H9 (cell line): ENCODE results near the gene MDGA2. TPM values are rescaled to one million over a fixed set of nuclear protein-coding genes. Genes with fewer than 3 reads are reported as not detected.

Experiments used
- DNase-seq: peaks from one replicate; pipeline ENCODE4 v3.0.0-alpha.2; 2017
- H2AFZ ChIP-seq: one replicate; pipeline ENCODE4 v1.6.1; 2013; ENCODE audit warnings: mild to moderate bottlenecking, low read length, control low read depth, moderate library complexity
- H2AK5ac ChIP-seq: 2 replicates; pipeline ENCODE4 v1.6.1; 2013; ENCODE audit warnings: low read length, control low read depth, mixed read lengths; ENCODE audit not compliant: insufficient read length
- H2BK120ac ChIP-seq: one replicate; pipeline ENCODE4 v1.6.1; 2013; ENCODE audit warnings: low read depth, mild to moderate bottlenecking, low read length, control low read depth, inconsistent platforms; ENCODE audit not compliant: poor library complexity, severe bottlenecking
- H2BK12ac ChIP-seq: 2 replicates; pipeline ENCODE4 v1.6.1; 2013; ENCODE audit warnings: low read length, control low read depth, mixed read lengths, low read depth; ENCODE audit not compliant: insufficient read length
- H2BK15ac ChIP-seq: 2 replicates; pipeline ENCODE4 v1.6.1; 2013; ENCODE audit warnings: low read depth, low read length, control low read depth
- H2BK20ac ChIP-seq: one replicate; pipeline ENCODE4 v1.6.1; 2013; ENCODE audit warnings: low read depth, mild to moderate bottlenecking, low read length, control low read depth, inconsistent platforms; ENCODE audit not compliant: poor library complexity, severe bottlenecking
- H2BK5ac ChIP-seq: 2 replicates; pipeline ENCODE4 v1.6.1; 2013; ENCODE audit warnings: low read length, control low read depth, mixed read lengths; ENCODE audit not compliant: insufficient read length
- H3K14ac ChIP-seq: 2 replicates; pipeline ENCODE4 v1.6.1; 2013; ENCODE audit warnings: low read length, control low read depth; ENCODE audit not compliant: insufficient read depth
- H3K18ac ChIP-seq: 2 replicates; pipeline ENCODE4 v1.6.1; 2013; ENCODE audit warnings: low read depth, mild to moderate bottlenecking, mixed read lengths, low read length, control low read depth; ENCODE audit not compliant: insufficient read length
- H3K23ac ChIP-seq: 2 replicates; pipeline ENCODE4 v1.6.1; 2013; ENCODE audit warnings: low read length, control low read depth, mixed read lengths, low read depth; ENCODE audit not compliant: insufficient read length
- H3K23me2 ChIP-seq: 2 replicates; pipeline ENCODE4 v1.6.1; 2013; ENCODE audit warnings: low read depth, mild to moderate bottlenecking, mixed read lengths, low read length, control low read depth; ENCODE audit not compliant: insufficient read length, poor library complexity, severe bottlenecking
- H3K27ac ChIP-seq: 2 replicates; pipeline ENCODE4 v1.5.1; 2013; ENCODE audit warnings: low read length, control low read depth, mixed read lengths, low read depth; ENCODE audit not compliant: insufficient read length
- H3K27me3 ChIP-seq: 2 replicates; pipeline ENCODE4 v1.6.1; 2013; ENCODE audit warnings: low read length, control low read depth, inconsistent platforms; ENCODE audit not compliant: insufficient read depth
- H3K4ac ChIP-seq: 2 replicates; pipeline ENCODE4 v1.6.1; 2013; ENCODE audit warnings: low read depth, mild to moderate bottlenecking, control low read depth, inconsistent platforms, low read length, moderate library complexity
- H3K4me1 ChIP-seq: 2 replicates; pipeline ENCODE4 v1.6.1; 2013; ENCODE audit warnings: low read length, control low read depth, inconsistent platforms; ENCODE audit not compliant: insufficient read depth
- H3K4me2 ChIP-seq: 2 replicates; pipeline ENCODE4 v1.6.1; 2013; ENCODE audit warnings: low read length, control low read depth, mixed read lengths; ENCODE audit not compliant: insufficient read length, insufficient read depth
- H3K56ac ChIP-seq: 2 replicates; pipeline ENCODE4 v1.6.1; 2013; ENCODE audit warnings: low read depth, mild to moderate bottlenecking, mixed read lengths, low read length, control low read depth; ENCODE audit not compliant: insufficient read length
- H3K79me1 ChIP-seq: 2 replicates; pipeline ENCODE4 v1.6.1; 2013; ENCODE audit warnings: low read depth, mild to moderate bottlenecking, moderate library complexity, low read length, control low read depth, inconsistent platforms; ENCODE audit not compliant: insufficient read depth, poor library complexity, severe bottlenecking
- H3K79me2 ChIP-seq: 2 replicates; pipeline ENCODE4 v1.6.1; 2013; ENCODE audit warnings: low read length, control low read depth, inconsistent platforms; ENCODE audit not compliant: insufficient read depth
- H3K9ac ChIP-seq: 2 replicates; pipeline ENCODE4 v1.6.1; 2013; ENCODE audit warnings: low read length, control low read depth, mixed read lengths; ENCODE audit not compliant: insufficient read length; ENCODE audit errors: extremely low read depth
- H3K9me3 ChIP-seq: one replicate; pipeline ENCODE4 v1.6.1; 2013; ENCODE audit warnings: low read depth, low read length, inconsistent platforms; ENCODE audit not compliant: control insufficient read depth
- H3T11ph ChIP-seq: one replicate; pipeline ENCODE4 v1.6.1; 2013; ENCODE audit warnings: mild to moderate bottlenecking, low read length, control low read depth, inconsistent platforms
- H4K20me1 ChIP-seq: one replicate; pipeline ENCODE4 v1.6.1; 2013; ENCODE audit not compliant: control insufficient read depth, insufficient read length, insufficient read depth
- H4K5ac ChIP-seq: 2 replicates; pipeline ENCODE4 v1.6.1; 2013; ENCODE audit warnings: low read depth, mild to moderate bottlenecking, mixed read lengths, low read length, control low read depth; ENCODE audit not compliant: insufficient read length
- H4K8ac ChIP-seq: replicated peaks from 2 replicates; pipeline ENCODE4 v1.6.1; 2013; ENCODE audit warnings: low read length, control low read depth, mixed read lengths, low read depth; ENCODE audit not compliant: insufficient read length
- H4K91ac ChIP-seq: 2 replicates; pipeline ENCODE4 v1.6.1; 2013; ENCODE audit warnings: low read depth, mild to moderate bottlenecking, moderate library complexity, mixed read lengths, low read length, control low read depth; ENCODE audit not compliant: insufficient read length
- H3K27ac Mint-ChIP-seq, 3 experiments: 2 replicates in 2 of 3; 3 replicates in 1 of 3; pipeline ENCODE4 v1.8.0; 2020 to 2021; ENCODE audit warnings: mixed read lengths in 3 of 3, mild to moderate bottlenecking in 1 of 3, moderate library complexity in 1 of 3
- H3K27me3 Mint-ChIP-seq: 2 replicates; pipeline ENCODE4 v1.8.0; 2021; ENCODE audit warnings: low read depth, mild to moderate bottlenecking, moderate library complexity, mixed read lengths
- H3K36me3 Mint-ChIP-seq, 3 experiments: 2 replicates in 2 of 3; 3 replicates in 1 of 3; pipeline ENCODE4 v1.8.0; 2020 to 2021; ENCODE audit warnings: low read depth in 3 of 3, mixed read lengths in 3 of 3; ENCODE audit not compliant: insufficient read depth in 1 of 3
- H3K4me1 Mint-ChIP-seq, 2 experiments: 2 replicates each; pipeline ENCODE4 v1.8.0; 2020; ENCODE audit warnings: mixed read lengths in 2 of 2
- H3K4me3 Mint-ChIP-seq, 2 experiments: 2 replicates in 1 of 2; 3 replicates in 1 of 2; pipeline ENCODE4 v1.8.0; 2020 to 2021; ENCODE audit warnings: mild to moderate bottlenecking in 2 of 2, mixed read lengths in 2 of 2, moderate library complexity in 1 of 2
- H3K9me3 Mint-ChIP-seq, 2 experiments: 2 replicates in 1 of 2; 3 replicates in 1 of 2; pipeline ENCODE4 v1.8.0; 2020; ENCODE audit warnings: mild to moderate bottlenecking in 2 of 2, mixed read lengths in 2 of 2, moderate library complexity in 1 of 2
- WGBS: extraction: QIAGEN DNeasy Blood & Tissue Kit; methylation state at CpG from one replicate; pipeline ENCODE4 v1.1.7; 2013; ENCODE audit warnings: missing lambda C conversion rate, low lambda C conversion rate, mixed read lengths; ENCODE audit not compliant: insufficient read length; ENCODE audit errors: extremely low coverage; 5-methylcytosine and 5-hydroxymethylcytosine counted together
- total RNA-seq: library from RNA; stranded (reverse); gene quantifications from 2 replicates; pipeline ENCODE4 v1.2.1, GENCODE V29; 2021
- TF ChIP-seq, protein P1 (sequence below): fragments of 200-600 bp; sonication (generic); conservative IDR thresholded peaks from 3 replicates; pipeline ENCODE4 v1.8.0; 2021; ENCODE audit warnings: antibody characterized with exemption, mild to moderate bottlenecking

The MDGA2 gene
- total RNA-seq, 1 experiment from 2014 or later = 1.9 TPM

DNA sequence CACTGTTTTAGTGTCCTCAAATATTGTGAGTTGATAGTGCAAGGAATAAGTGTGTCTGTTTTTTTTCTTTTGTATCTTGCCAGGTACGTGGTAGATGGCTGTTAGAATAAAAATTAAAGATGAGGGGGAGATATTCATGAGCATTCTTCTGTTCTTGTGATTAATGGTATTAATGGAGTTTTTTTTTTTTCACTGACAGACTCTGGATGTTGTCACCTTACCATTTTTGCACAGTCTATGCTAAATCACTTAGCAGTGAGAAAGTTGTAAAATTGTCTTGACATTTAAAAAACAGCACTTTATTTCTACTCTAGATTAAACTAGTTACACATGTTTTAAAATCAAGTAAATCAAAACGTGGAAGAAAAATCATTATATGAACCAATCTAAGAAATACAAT lies 204.3 kb downstream of the MDGA2 start:
- no peaks in the 10 kb centered on the region for H3K27me3 Mint-ChIP-seq
- Histone ChIP-seq H4K20me1 (no peaks in the 10 kb centered on the region), H3K79me1 (no peaks in the 10 kb centered on the region), H3K18ac (no peak overlapping the region), H3K56ac (no peak overlapping the region), H3K23me2 (no peaks in the 10 kb centered on the region), H2BK12ac (no peak overlapping the region), H3K27ac (no peak overlapping the region), H4K8ac (no peak overlapping the region), H4K5ac (no peak overlapping the region), H2BK20ac (no peak overlapping the region), H3K79me2 (no peaks in the 10 kb centered on the region), H2BK15ac (no peak overlapping the region), H2AFZ (no peak overlapping the region), H4K91ac (no peak overlapping the region), H2BK5ac (no peak overlapping the region), H3K27me3 (no peaks in the 10 kb centered on the region), H3K14ac (no peak overlapping the region), H3K9me3 (no peaks in the 10 kb centered on the region), H2AK5ac (no peak overlapping the region), H3K4ac (no peak overlapping the region), H3K4me2 (no peak overlapping the region), H2BK120ac (no peak overlapping the region), H3K23ac (no peak overlapping the region), H3T11ph (no peak overlapping the region), H3K9ac (no peak overlapping the region), H3K4me1 (no peaks in the 10 kb centered on the region)
- no CpG with 5 or more reads among the region's 2 CpGs for WGBS
- no peaks in the 10 kb centered on the region for H3K9me3 Mint-ChIP-seq
- H3K36me3 Mint-ChIP-seq = no peaks in the 10 kb centered on the region; a peak in 1 of 7 replicates
- H3K4me1 Mint-ChIP-seq = peaks cover 0 to 3% of the 10 kb centered on the region in 2 experiments; a peak in 1 of 4 replicates
- H3K27ac Mint-ChIP-seq = no peak overlapping the region
- no peak overlapping the region for H3K4me3 Mint-ChIP-seq
- no peak for DNase-seq
- TF ChIP-seq, protein P1, sequence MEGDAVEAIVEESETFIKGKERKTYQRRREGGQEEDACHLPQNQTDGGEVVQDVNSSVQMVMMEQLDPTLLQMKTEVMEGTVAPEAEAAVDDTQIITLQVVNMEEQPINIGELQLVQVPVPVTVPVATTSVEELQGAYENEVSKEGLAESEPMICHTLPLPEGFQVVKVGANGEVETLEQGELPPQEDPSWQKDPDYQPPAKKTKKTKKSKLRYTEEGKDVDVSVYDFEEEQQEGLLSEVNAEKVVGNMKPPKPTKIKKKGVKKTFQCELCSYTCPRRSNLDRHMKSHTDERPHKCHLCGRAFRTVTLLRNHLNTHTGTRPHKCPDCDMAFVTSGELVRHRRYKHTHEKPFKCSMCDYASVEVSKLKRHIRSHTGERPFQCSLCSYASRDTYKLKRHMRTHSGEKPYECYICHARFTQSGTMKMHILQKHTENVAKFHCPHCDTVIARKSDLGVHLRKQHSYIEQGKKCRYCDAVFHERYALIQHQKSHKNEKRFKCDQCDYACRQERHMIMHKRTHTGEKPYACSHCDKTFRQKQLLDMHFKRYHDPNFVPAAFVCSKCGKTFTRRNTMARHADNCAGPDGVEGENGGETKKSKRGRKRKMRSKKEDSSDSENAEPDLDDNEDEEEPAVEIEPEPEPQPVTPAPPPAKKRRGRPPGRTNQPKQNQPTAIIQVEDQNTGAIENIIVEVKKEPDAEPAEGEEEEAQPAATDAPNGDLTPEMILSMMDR = no peak
